ENCODE results near the gene USP48.

Gene USP48

GRCh38 chr1:21652101-21652936 is 130.6 kb downstream of the USP48 start:
- DNase-seq (ENCODE audit: low spot score) = no peak

- DNase-seq (ENCODE audit: low spot score) = peak; percentile 36
Observed at GRCh38 chr1:21651214-21652042, 131.5 kb downstream of the USP48 start.

GRCh38 chr1:21650400-21650799 is 132.5 kb downstream of the USP48 start:
- DNase-seq (ENCODE audit: low spot score) = no peak

- DNase-seq (ENCODE audit: low spot score) = no peak
Observed at GRCh38 chr1:21649315-21649714, 133.6 kb downstream of the USP48 start.

GRCh38 chr1:21648791-21649190 is 134.2 kb downstream of the USP48 start:
- DNase-seq (ENCODE audit: low spot score) = no peak

- no peak for DNase-seq (ENCODE audit: low spot score)
Observed at GRCh38 chr1:21648352-21648730, 134.6 kb downstream of the USP48 start.

- DNase-seq (ENCODE audit: low spot score) = no peak
Observed at GRCh38 chr1:21647431-21648351, 135.3 kb downstream of the USP48 start.

- DNase-seq (ENCODE audit: low spot score) = no peak
Observed at GRCh38 chr1:21645550-21645949, 137.4 kb downstream of the USP48 start.

GRCh38 chr1:21644906-21645305 is 138.0 kb downstream of the USP48 start:
- DNase-seq (ENCODE audit: low spot score) = no peak

- no peak for DNase-seq (ENCODE audit: low spot score)
Observed at GRCh38 chr1:21644348-21644747, 138.6 kb downstream of the USP48 start.

GRCh38 chr1:21643624-21644023 is 139.3 kb downstream of the USP48 start:
- no peak for DNase-seq (ENCODE audit: low spot score)

- DNase-seq (ENCODE audit: low spot score) = no peak
Observed at GRCh38 chr1:21641967-21642739, 140.8 kb downstream of the USP48 start.

GRCh38 chr1:21641537-21641936 is 141.4 kb downstream of the USP48 start:
- no peak for DNase-seq (ENCODE audit: low spot score)

- DNase-seq (ENCODE audit: low spot score) = no peak
Observed at GRCh38 chr1:21641076-21641475, 141.9 kb downstream of the USP48 start.

GRCh38 chr1:21640653-21641052 is 142.3 kb downstream of the USP48 start:
- no peak for DNase-seq (ENCODE audit: low spot score)

GRCh38 chr1:21639594-21640041 is 143.3 kb downstream of the USP48 start:
- DNase-seq (ENCODE audit: low spot score) = no peak

- no peak for DNase-seq (ENCODE audit: low spot score)
Observed at GRCh38 chr1:21638531-21639341, 144.2 kb downstream of the USP48 start.

- DNase-seq (ENCODE audit: low spot score) = no peak
Observed at GRCh38 chr1:21637514-21637913, 145.4 kb downstream of the USP48 start.

- no peak for DNase-seq (ENCODE audit: low spot score)
Observed at GRCh38 chr1:21636029-21636428, 146.9 kb downstream of the USP48 start.

- DNase-seq (ENCODE audit: low spot score) = no peak
Observed at GRCh38 chr1:21634806-21635535, 148.0 kb downstream of the USP48 start.

All from CD4-positive, alpha-beta T cell treated with Interleukin-15 for 4 hours (primary cell).